Peyer's patch (tissue), 4 donors: ENCODE data around the gene FAM3C. TPM values are rescaled to one million over a fixed set of nuclear protein-coding genes. Genes with fewer than 3 reads are reported as not detected.

Experiments
- DNase-seq, 3 donors: peaks; one replicate each; pipeline ENCODE4 v3.0.0-alpha.2; 2017 to 2019
- H3K27ac ChIP-seq, 4 donors: fragments of 200-600 bp; sonication (generic); one replicate each; pipeline ENCODE4 v1.5.1; 2016 to 2019
- H3K27me3 ChIP-seq, 2 donors: fragments of 200-600 bp; sonication (generic); one replicate each; pipeline ENCODE4 v1.5.1; 2019
- H3K36me3 ChIP-seq, 3 donors: fragments of 200-600 bp; sonication (generic); one replicate each; pipeline ENCODE4 v1.5.1; 2016 to 2019
- H3K4me1 ChIP-seq, 4 donors: fragments of 200-600 bp; sonication (generic); one replicate each; pipeline ENCODE4 v1.5.1; 2016 to 2019
- H3K4me3 ChIP-seq, 4 donors: fragments of 200-600 bp; sonication (generic); 1 replicate in 3 of 4; 2 replicates in 1 of 4; pipeline ENCODE4 v1.5.1; 2016 to 2019; ENCODE audit warnings: mild to moderate bottlenecking in 1 of 4
- H3K9me3 ChIP-seq, 4 donors: fragments of 200-600 bp; sonication (generic); one replicate each; pipeline ENCODE4 v1.5.1; 2016 to 2019; ENCODE audit warnings: mild to moderate bottlenecking in 1 of 4
- POLR2A ChIP-seq, 2 donors: fragments of 450-650 bp; IDR thresholded peaks; one replicate each; pipeline ENCODE4 v1.5.1; 2017; ENCODE audit warnings: antibody characterized with exemption in 2 of 2, mild to moderate bottlenecking in 2 of 2, moderate library complexity in 2 of 2
- total RNA-seq, 4 donors: library from RNA; depleted of rRNA; stranded (reverse); fragments of >200 nt; gene quantifications; one replicate each; pipeline ENCODE4 v1.1.0, GENCODE V29; 2016
- TF ChIP-seq, protein P1 (sequence below), 6 experiments: fragments of 450-650 bp in 4 of 6; fragments of 200-600 bp in 2 of 6; sonication (generic) in 1 of 6; IDR thresholded peaks; one replicate each; pipeline ENCODE4 v1.5.1; 2017 to 2019; ENCODE audit warnings: antibody characterized with exemption in 6 of 6, mild to moderate bottlenecking in 3 of 6, moderate library complexity in 1 of 6

Gene FAM3C
- total RNA-seq, 4 donors from 2014 or later = 20.6 to 204 (median 149) TPM

DNA sequence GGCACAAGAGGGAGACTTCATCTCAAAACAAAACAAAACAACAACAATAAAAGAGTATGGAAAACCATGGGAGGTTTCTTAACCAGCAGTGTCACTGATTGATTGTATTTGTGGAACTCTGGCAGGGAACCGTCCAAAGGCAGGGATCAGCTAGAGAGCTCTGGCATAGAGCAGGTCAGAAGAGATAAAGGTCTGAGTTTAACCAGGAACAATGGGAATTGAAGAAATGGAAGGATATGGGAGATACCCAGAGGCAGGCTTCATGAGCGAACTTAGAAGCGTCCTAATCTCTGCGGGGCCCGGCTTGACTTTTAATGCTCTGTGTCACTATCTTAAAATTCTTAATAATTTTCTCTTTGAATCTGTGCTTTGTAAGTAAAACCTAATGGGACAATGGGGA, 10.4 kb upstream of the FAM3C start:
- Histone ChIP-seq H3K27ac (peak overlapping the region in 3 of 4 donors; percentile 9 to 85 (median 71)), H3K36me3 (no peaks in the 10 kb centered on the region)
- DNase-seq = no peak

DNA sequence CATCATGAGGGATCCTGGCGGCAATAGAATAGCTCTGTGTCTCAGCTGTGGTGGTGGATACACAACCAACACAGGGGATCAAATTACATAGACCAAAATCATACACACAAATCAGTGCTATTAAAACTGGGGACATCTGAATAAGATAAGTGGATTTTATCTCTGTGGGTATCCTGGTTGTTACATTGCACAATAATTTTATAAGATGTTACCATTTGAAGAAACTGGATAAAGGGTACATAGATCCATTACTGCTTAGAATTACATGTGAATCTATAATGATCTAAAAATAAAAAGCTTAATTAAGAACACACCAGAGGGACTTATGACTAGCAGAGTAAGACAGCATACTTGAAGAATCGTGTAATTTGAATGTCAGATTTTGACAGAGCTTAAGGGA, 8.2 kb upstream of the FAM3C start:
- H3K27ac ChIP-seq = no peak overlapping the region
- no peak overlapping the region for H3K4me3 ChIP-seq
- DNase-seq = no peak
- no peaks in the 10 kb centered on the region for H3K36me3 ChIP-seq
- no peaks in the 10 kb centered on the region for H3K27me3 ChIP-seq
- H3K9me3 ChIP-seq = no peaks in the 10 kb centered on the region
- TF ChIP-seq, protein P1, sequence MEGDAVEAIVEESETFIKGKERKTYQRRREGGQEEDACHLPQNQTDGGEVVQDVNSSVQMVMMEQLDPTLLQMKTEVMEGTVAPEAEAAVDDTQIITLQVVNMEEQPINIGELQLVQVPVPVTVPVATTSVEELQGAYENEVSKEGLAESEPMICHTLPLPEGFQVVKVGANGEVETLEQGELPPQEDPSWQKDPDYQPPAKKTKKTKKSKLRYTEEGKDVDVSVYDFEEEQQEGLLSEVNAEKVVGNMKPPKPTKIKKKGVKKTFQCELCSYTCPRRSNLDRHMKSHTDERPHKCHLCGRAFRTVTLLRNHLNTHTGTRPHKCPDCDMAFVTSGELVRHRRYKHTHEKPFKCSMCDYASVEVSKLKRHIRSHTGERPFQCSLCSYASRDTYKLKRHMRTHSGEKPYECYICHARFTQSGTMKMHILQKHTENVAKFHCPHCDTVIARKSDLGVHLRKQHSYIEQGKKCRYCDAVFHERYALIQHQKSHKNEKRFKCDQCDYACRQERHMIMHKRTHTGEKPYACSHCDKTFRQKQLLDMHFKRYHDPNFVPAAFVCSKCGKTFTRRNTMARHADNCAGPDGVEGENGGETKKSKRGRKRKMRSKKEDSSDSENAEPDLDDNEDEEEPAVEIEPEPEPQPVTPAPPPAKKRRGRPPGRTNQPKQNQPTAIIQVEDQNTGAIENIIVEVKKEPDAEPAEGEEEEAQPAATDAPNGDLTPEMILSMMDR (IDR thresholded peaks at IDR 0.05) = no peak
- TF ChIP-seq POLR2A (IDR thresholded peaks at IDR 0.05) = no peak
- peaks cover 0 to 10% (median 0%) of the 10 kb centered on the region in 4 donors for H3K4me1 ChIP-seq

More for the DNA sequence above, 10.4 kb upstream of the FAM3C start:
- peaks cover 0 to 10% (median 0%) of the 10 kb centered on the region in 4 donors for H3K4me1 ChIP-seq
- H3K9me3 ChIP-seq = no peaks in the 10 kb centered on the region
- H3K4me3 ChIP-seq = no peak overlapping the region
- TF ChIP-seq POLR2A (IDR thresholded peaks at IDR 0.05) = no peak
- TF ChIP-seq, protein P1 (IDR thresholded peaks at IDR 0.05) = no peak
- no peaks in the 10 kb centered on the region for H3K27me3 ChIP-seq

DNA sequence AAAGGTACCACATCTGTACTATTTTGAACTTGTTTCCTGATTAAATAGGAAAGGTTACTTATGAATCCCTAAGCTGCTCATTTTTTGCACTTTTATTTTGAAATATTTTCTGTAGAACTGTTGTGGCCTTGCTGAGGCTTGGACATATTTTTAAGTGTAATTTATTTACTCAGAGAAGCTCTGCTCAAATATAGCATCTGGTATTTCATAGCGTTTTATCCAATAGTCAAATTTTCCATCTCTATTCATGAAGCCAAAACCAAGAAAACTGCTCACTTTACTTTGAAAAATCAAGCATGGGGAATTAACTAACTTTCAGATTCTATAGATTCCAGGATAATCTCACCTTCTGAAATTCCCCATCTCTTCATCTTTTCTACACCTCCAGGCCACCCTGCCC, 6.6 kb upstream of the FAM3C start:
- H3K4me3 ChIP-seq = no peak overlapping the region
- no peaks in the 10 kb centered on the region for H3K9me3 ChIP-seq
- no peaks in the 10 kb centered on the region for H3K36me3 ChIP-seq
- TF ChIP-seq POLR2A (IDR thresholded peaks at IDR 0.05) = no peak
- TF ChIP-seq, protein P1 (IDR thresholded peaks at IDR 0.05) = no peak
- no peaks in the 10 kb centered on the region for H3K27me3 ChIP-seq
- H3K4me1 ChIP-seq = peaks cover 0 to 10% (median 0%) of the 10 kb centered on the region in 4 donors
- no peak for DNase-seq
- H3K27ac ChIP-seq = no peak overlapping the region

DNA sequence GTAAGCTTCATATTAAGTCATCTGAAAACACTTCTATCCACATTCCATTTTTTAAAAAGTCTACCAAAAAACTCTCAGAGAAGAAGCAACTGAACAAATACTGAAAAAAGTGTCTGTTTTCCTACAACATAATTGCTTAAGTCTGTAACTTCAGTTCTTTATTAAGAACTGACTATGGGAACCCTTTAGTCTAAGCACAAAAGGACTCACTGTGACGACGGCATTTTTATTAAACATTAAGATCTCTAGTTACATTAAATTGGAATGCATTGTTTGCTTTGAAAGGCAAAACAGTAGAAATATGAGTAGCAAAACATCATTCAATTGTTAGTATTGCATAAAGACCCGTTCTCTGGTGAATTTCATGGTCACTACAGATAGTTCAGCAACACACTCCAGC, 5.8 kb upstream of the FAM3C start:
- H3K4me1 ChIP-seq = peaks cover 0 to 9% (median 0%) of the 10 kb centered on the region in 4 donors
- no peak overlapping the region for H3K27ac ChIP-seq
- H3K9me3 ChIP-seq = no peaks in the 10 kb centered on the region
- TF ChIP-seq POLR2A (IDR thresholded peaks at IDR 0.05) = no peak
- TF ChIP-seq, protein P1 (IDR thresholded peaks at IDR 0.05) = no peak
- no peaks in the 10 kb centered on the region for H3K27me3 ChIP-seq
- no peaks in the 10 kb centered on the region for H3K36me3 ChIP-seq
- DNase-seq = no peak
- no peak overlapping the region for H3K4me3 ChIP-seq

DNA sequence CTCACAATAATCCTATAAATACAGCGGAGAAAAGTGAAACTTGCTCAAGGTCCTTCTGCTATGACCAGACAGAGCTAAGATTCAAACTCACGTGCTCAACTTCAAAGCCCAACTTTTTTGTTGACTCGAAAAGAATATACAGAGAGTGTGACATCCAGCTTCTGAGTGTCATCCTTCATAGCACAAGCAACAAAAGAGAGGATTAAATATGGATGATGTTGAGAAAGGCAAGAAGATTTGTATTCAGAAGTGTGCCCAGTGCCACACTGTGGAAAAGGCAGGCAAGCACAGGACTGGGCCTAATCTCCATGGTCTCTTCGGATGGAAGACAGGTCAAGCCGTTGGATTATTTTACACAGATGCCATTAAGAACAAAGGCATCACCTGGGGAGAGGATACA, 2.1 kb upstream of the FAM3C start:
- H3K27me3 ChIP-seq = no peaks in the 10 kb centered on the region
- H3K4me3 ChIP-seq = peak overlapping the region in 1 of 4 donors; percentile 27
- peak overlapping the region in 2 of 4 donors; percentile 23 to 61 for H3K27ac ChIP-seq
- DNase-seq = no peak
- H3K9me3 ChIP-seq = no peaks in the 10 kb centered on the region
- H3K36me3 ChIP-seq = no peaks in the 10 kb centered on the region
- TF ChIP-seq POLR2A (IDR thresholded peaks at IDR 0.05) = no peak
- TF ChIP-seq, protein P1 (IDR thresholded peaks at IDR 0.05) = peak in 4 of 6 experiments; percentile 23 to 62 (median 54)
- no peaks in the 10 kb centered on the region for H3K4me1 ChIP-seq

DNA sequence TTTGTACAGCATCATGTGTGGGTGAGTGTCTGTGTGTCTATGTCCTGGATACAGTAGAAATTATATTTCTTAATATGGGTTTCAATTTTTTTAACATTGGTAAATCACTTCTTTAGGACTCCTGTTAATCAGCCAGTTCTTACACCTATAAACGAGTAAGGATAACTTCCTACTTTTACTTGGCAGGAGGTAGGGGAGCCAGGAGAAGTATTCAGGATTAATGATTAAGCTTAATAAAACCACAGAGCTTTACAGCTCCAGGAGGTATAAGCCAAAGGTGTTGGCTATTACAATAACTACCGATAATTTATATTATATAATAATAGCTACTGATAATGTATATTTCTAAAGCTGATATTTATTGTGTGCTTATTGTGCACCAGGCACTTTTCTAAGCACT, 1.7 kb upstream of the FAM3C start:
- H3K9me3 ChIP-seq = no peaks in the 10 kb centered on the region
- H3K27me3 ChIP-seq = no peaks in the 10 kb centered on the region
- DNase-seq = no peak
- H3K4me1 ChIP-seq = no peaks in the 10 kb centered on the region
- H3K36me3 ChIP-seq = peaks cover 0 to 4% (median 0%) of the 10 kb centered on the region in 3 donors
- peak overlapping the region in 3 of 4 donors; percentile 23 to 86 (median 61) for H3K27ac ChIP-seq
- no peak for TF ChIP-seq POLR2A (IDR thresholded peaks at IDR 0.05)
- TF ChIP-seq, protein P1 (IDR thresholded peaks at IDR 0.05) = no peak
- H3K4me3 ChIP-seq = peak overlapping the region in 1 of 4 donors; percentile 27
